Loucy (cell line): Measurements from ENCODE around the gene GRIA3.

Experiments
- H2AFZ ChIP-seq: fragments of 200-600 bp; sonication (generic); 2 replicates; pipeline ENCODE4 v1.6.0; 2016; ENCODE audit warnings: antibody characterized with exemption, mild to moderate bottlenecking, low read length, moderate library complexity
- H3F3A ChIP-seq: fragments of 200-600 bp; 2 replicates; pipeline ENCODE4 v1.6.0; 2016; ENCODE audit warnings: antibody characterized with exemption, low read depth, mild to moderate bottlenecking
- H3K27me3 ChIP-seq: fragments of 200-600 bp; sonication (generic); 2 replicates; pipeline ENCODE4 v1.6.1; 2014; ENCODE audit warnings: low read length, mild to moderate bottlenecking; ENCODE audit not compliant: insufficient read depth, poor library complexity, severe bottlenecking
- H3K36me3 ChIP-seq: fragments of 200-600 bp; sonication (generic); 2 replicates; pipeline ENCODE4 v1.6.1; 2016; ENCODE audit warnings: low read length; ENCODE audit not compliant: insufficient read depth
- H3K4me1 ChIP-seq: fragments of 200-600 bp; sonication (generic); 2 replicates; pipeline ENCODE4 v1.5.1; 2014; ENCODE audit warnings: low read length, mild to moderate bottlenecking; ENCODE audit not compliant: insufficient read depth, poor library complexity, severe bottlenecking
- H3K4me2 ChIP-seq: fragments of 200-600 bp; sonication (generic); 2 replicates; pipeline ENCODE4 v1.6.0; 2014; ENCODE audit warnings: antibody characterized with exemption, low read length, low read depth, mild to moderate bottlenecking; ENCODE audit not compliant: poor library complexity, severe bottlenecking
- H3K4me3 ChIP-seq: fragments of 200-600 bp; sonication (generic); 2 replicates; pipeline ENCODE4 v1.5.1; 2014; ENCODE audit warnings: low read length, mild to moderate bottlenecking, mixed read lengths; ENCODE audit not compliant: poor library complexity, severe bottlenecking
- H3K79me2 ChIP-seq: fragments of 200-600 bp; sonication (generic); 2 replicates; pipeline ENCODE4 v1.6.1; 2014; ENCODE audit warnings: low read length; ENCODE audit not compliant: insufficient read depth
- H3K9ac ChIP-seq: fragments of 200-600 bp; sonication (generic); 2 replicates; pipeline ENCODE4 v1.6.0; 2014; ENCODE audit warnings: mild to moderate bottlenecking, low read depth, low read length, moderate library complexity; ENCODE audit not compliant: poor library complexity, severe bottlenecking
- H3K9me2 ChIP-seq: fragments of 200-600 bp; sonication (generic); replicated peaks from 2 replicates; pipeline ENCODE4 v1.6.1; 2016; ENCODE audit warnings: low read depth, low read length, mixed read lengths
- H3K9me3 ChIP-seq: fragments of 200-600 bp; sonication (generic); 2 replicates; pipeline ENCODE4 v1.6.1; 2014; ENCODE audit warnings: mild to moderate bottlenecking, antibody characterized with exemption, low read length, low read depth; ENCODE audit not compliant: insufficient read depth
- H4K20me1 ChIP-seq: fragments of 200-600 bp; sonication (generic); 2 replicates; pipeline ENCODE4 v1.6.0; 2014; ENCODE audit warnings: antibody characterized with exemption, low read length, mild to moderate bottlenecking; ENCODE audit not compliant: insufficient read depth, poor library complexity, severe bottlenecking
- EZH2phosphoT487 ChIP-seq: fragments of 200-600 bp; IDR thresholded peaks from 2 replicates; pipeline ENCODE4 v1.6.1; 2018; ENCODE audit warnings: antibody characterized with exemption, mild to moderate bottlenecking, moderate library complexity, borderline replicate concordance
- TF ChIP-seq, protein P1 (sequence below): fragments of 200-600 bp; sonication (generic); conservative IDR thresholded peaks from 2 replicates; pipeline ENCODE4 v1.5.1; 2014; ENCODE audit warnings: mild to moderate bottlenecking, antibody characterized with exemption, low read length

The GRIA3 gene

DNA sequence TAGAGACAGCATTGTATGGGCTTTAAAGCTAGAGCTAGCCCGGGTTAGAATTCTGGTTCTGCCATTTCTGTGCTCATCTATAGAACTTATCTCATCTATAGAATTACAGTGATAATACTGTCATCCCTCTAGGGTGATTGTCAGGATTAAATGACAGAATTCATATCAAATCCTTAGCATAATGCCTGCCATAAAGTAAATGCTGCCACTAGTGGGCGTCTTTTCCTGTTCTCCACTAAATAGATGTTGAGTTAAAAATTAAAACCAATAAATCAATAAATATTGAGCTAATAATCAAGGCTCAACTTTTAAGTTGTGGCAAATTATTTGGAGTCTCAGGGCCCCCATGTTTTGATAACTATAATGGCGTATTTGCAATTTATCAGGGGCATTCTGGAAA, 19.7 kb downstream of the GRIA3 start:
- H3K9me3 ChIP-seq, result no peaks in the 10 kb centered on the region
- H3K27me3 ChIP-seq, result no peaks in the 10 kb centered on the region
- no peak overlapping the region for H3K9ac ChIP-seq
- no peaks in the 10 kb centered on the region for H3K36me3 ChIP-seq
- no peaks in the 10 kb centered on the region for H3K79me2 ChIP-seq
- no peak overlapping the region for H3K4me2 ChIP-seq
- H3K9me2 ChIP-seq, result no peaks in the 10 kb centered on the region
- TF ChIP-seq, protein P1, sequence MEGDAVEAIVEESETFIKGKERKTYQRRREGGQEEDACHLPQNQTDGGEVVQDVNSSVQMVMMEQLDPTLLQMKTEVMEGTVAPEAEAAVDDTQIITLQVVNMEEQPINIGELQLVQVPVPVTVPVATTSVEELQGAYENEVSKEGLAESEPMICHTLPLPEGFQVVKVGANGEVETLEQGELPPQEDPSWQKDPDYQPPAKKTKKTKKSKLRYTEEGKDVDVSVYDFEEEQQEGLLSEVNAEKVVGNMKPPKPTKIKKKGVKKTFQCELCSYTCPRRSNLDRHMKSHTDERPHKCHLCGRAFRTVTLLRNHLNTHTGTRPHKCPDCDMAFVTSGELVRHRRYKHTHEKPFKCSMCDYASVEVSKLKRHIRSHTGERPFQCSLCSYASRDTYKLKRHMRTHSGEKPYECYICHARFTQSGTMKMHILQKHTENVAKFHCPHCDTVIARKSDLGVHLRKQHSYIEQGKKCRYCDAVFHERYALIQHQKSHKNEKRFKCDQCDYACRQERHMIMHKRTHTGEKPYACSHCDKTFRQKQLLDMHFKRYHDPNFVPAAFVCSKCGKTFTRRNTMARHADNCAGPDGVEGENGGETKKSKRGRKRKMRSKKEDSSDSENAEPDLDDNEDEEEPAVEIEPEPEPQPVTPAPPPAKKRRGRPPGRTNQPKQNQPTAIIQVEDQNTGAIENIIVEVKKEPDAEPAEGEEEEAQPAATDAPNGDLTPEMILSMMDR, result peak; percentile 29; the same call in 1 of the 2 replicates
- no peak for TF ChIP-seq EZH2phosphoT487
- no peaks in the 10 kb centered on the region for H3K4me1 ChIP-seq
- no peak overlapping the region for H3K4me3 ChIP-seq
- H2AFZ ChIP-seq, result no peak overlapping the region
- H3F3A ChIP-seq, result no peaks in the 10 kb centered on the region
- no peaks in the 10 kb centered on the region for H4K20me1 ChIP-seq

DNA sequence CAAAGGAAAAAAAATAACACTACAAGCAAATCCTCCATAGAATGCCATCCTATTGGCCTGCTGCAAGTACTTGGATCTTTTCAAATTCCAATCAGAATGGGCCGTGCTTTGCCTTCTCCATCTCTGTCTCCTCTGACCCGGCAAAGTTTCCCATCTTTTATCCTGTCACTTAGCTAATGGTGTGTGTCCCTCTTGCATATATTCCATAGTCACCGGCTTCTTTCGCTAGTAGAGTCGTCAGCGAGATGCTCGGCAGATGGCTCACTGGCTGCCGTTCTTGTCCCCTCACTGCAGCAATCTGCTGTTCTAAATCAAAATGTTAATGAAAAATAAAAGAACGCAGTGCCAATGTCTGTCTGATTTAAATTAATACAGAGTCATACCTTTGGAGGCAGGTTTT, 22.1 kb downstream of the GRIA3 start:
- TF ChIP-seq EZH2phosphoT487, result no peak
- TF ChIP-seq, protein P1, result no peak
- H3K4me1 ChIP-seq, result no peaks in the 10 kb centered on the region
- no peaks in the 10 kb centered on the region for H3K79me2 ChIP-seq

DNA sequence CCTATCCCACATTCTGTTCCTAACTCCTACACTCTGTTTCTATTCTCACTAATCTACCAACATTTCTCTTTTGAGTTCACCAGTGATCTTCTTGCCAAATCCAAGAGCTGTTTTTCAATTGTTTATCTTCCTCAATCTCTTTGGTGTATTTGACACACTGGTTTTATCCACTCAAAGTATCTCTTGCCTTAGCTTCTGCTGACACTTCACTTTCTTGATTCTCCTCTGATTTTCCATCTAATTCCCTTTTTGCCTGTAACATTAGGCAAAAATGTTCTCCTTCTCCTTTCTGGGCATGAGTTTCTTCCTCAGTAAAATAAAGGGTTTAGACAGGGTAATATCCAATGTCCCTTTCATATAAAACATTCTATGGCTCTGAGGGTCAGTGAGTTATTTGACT, 26.2 kb downstream of the GRIA3 start:
- Histone ChIP-seq H2AFZ (no peak overlapping the region), H4K20me1 (no peaks in the 10 kb centered on the region), H3K79me2 (no peaks in the 10 kb centered on the region), H3K36me3 (no peaks in the 10 kb centered on the region), H3F3A (no peaks in the 10 kb centered on the region), H3K4me3 (no peak overlapping the region), H3K9ac (no peak overlapping the region), H3K4me1 (no peaks in the 10 kb centered on the region), H3K27me3 (no peaks in the 10 kb centered on the region), H3K4me2 (no peak overlapping the region), H3K9me2 (no peaks in the 10 kb centered on the region), H3K9me3 (no peaks in the 10 kb centered on the region)
- no peak for TF ChIP-seq EZH2phosphoT487
- TF ChIP-seq, protein P1, result no peak

More for the DNA sequence above, 22.1 kb downstream of the GRIA3 start:
- no peak overlapping the region for H3K4me3 ChIP-seq
- no peaks in the 10 kb centered on the region for H3K9me2 ChIP-seq
- H3K9me3 ChIP-seq, result no peaks in the 10 kb centered on the region
- H3F3A ChIP-seq, result no peaks in the 10 kb centered on the region
- H3K36me3 ChIP-seq, result no peaks in the 10 kb centered on the region
- H3K4me2 ChIP-seq, result no peak overlapping the region
- H4K20me1 ChIP-seq, result no peaks in the 10 kb centered on the region
- no peak overlapping the region for H2AFZ ChIP-seq
- no peaks in the 10 kb centered on the region for H3K27me3 ChIP-seq
- H3K9ac ChIP-seq, result no peak overlapping the region
